ENCODE data around the gene SCFD2.

GRCh38 chr4:52892880-52893279, 473.0 kb downstream of the SCFD2 start:
- TF ChIP-seq CTCF (IDR thresholded peaks at IDR 0.05 in 4 of 5, conservative IDR thresholded peaks at IDR 0.05 in 1 of 5) (no peak), POLR2A (IDR thresholded peaks at IDR 0.05) (no peak)
